KOPT-K1 (cell line): ENCODE results near the gene CAPRIN1.
A peak's percentile ranks its signal among the peaks of the same experiment; 100 is the strongest.

ENCODE experiments used
- H3K27ac ChIP-seq: fragments of 200-600 bp; sonication (generic); 2 replicates; pipeline ENCODE4 v1.5.1; 2016; ENCODE audit warnings: antibody characterized with exemption, mild to moderate bottlenecking, low read depth, low read length; ENCODE audit not compliant: poor library complexity, severe bottlenecking
- H3K36me3 ChIP-seq: fragments of 200-600 bp; sonication (generic); 2 replicates; pipeline ENCODE4 v1.5.1; 2017; ENCODE audit warnings: antibody characterized with exemption, mild to moderate bottlenecking, low read length, moderate library complexity; ENCODE audit not compliant: insufficient read depth
- H3K9me3 ChIP-seq: fragments of 200-600 bp; sonication (generic); 2 replicates; pipeline ENCODE4 v1.5.1; 2017; ENCODE audit warnings: antibody characterized with exemption, low read length, mild to moderate bottlenecking; ENCODE audit not compliant: insufficient read depth, poor library complexity, severe bottlenecking

CAPRIN1 gene

GRCh38 chr11:34098813-34099212 is 47.3 kb downstream of the CAPRIN1 start:
- Histone ChIP-seq H3K27ac (no peak overlapping the region), H3K36me3 (peaks cover 92% of the 10 kb centered on the region), H3K9me3 (no peaks in the 10 kb centered on the region)

GRCh38 chr11:34104680-34105078 is 53.1 kb downstream of the CAPRIN1 start:
- Histone ChIP-seq H3K9me3 (no peaks in the 10 kb centered on the region), H3K36me3 (peaks cover 58% of the 10 kb centered on the region), H3K27ac (peak overlapping the region; percentile 86)

GRCh38 chr11:34105079-34105956 is 53.8 kb downstream of the CAPRIN1 start, which contains the start of gene NAT10:
TSS of gene NAT10 (plus strand) at chr11:34105629. CDS start at chr11:34108226, 2,597 bp downstream.
- Histone ChIP-seq H3K9me3 (no peaks in the 10 kb centered on the region), H3K36me3 (peaks cover 58% of the 10 kb centered on the region), H3K27ac (peak within 1 kb of the TSS; percentile 86)

GRCh38 chr11:34105957-34106504 is 54.5 kb downstream of the CAPRIN1 start:
- Histone ChIP-seq H3K27ac (peak overlapping the region; percentile 86), H3K9me3 (no peaks in the 10 kb centered on the region), H3K36me3 (peaks cover 58% of the 10 kb centered on the region)

- Histone ChIP-seq H3K36me3 (peaks cover 93% of the 10 kb centered on the region), H3K9me3 (no peaks in the 10 kb centered on the region), H3K27ac (no peak overlapping the region)
Observed at GRCh38 chr11:34111722-34112270, 60.3 kb downstream of the CAPRIN1 start.

GRCh38 chr11:34114014-34114413 is 62.5 kb downstream of the CAPRIN1 start:
- peaks cover 97% of the 10 kb centered on the region for H3K36me3 ChIP-seq
- H3K27ac ChIP-seq, result no peak overlapping the region
- H3K9me3 ChIP-seq, result no peaks in the 10 kb centered on the region

GRCh38 chr11:34114471-34114870 is 62.9 kb downstream of the CAPRIN1 start:
- no peak overlapping the region for H3K27ac ChIP-seq
- peaks cover 97% of the 10 kb centered on the region for H3K36me3 ChIP-seq
- H3K9me3 ChIP-seq, result no peaks in the 10 kb centered on the region

GRCh38 chr11:34120651-34121050 is 69.1 kb downstream of the CAPRIN1 start:
- H3K9me3 ChIP-seq, result no peaks in the 10 kb centered on the region
- peaks cover 95% of the 10 kb centered on the region for H3K36me3 ChIP-seq
- no peak overlapping the region for H3K27ac ChIP-seq

- peaks cover 99% of the 10 kb centered on the region for H3K36me3 ChIP-seq
- no peaks in the 10 kb centered on the region for H3K9me3 ChIP-seq
- no peak overlapping the region for H3K27ac ChIP-seq
Observed at GRCh38 chr11:34124885-34125668, 73.5 kb downstream of the CAPRIN1 start.

GRCh38 chr11:34126959-34127848 is 75.7 kb downstream of the CAPRIN1 start:
- Histone ChIP-seq H3K9me3 (no peaks in the 10 kb centered on the region), H3K27ac (no peak overlapping the region), H3K36me3 (peaks cover 100% of the 10 kb centered on the region)

- no peaks in the 10 kb centered on the region for H3K9me3 ChIP-seq
- peaks cover 100% of the 10 kb centered on the region for H3K36me3 ChIP-seq
Observed at GRCh38 chr11:34128824-34129223, 77.3 kb downstream of the CAPRIN1 start.

GRCh38 chr11:34132261-34132965 is 80.9 kb downstream of the CAPRIN1 start:
- Histone ChIP-seq H3K27ac (no peak overlapping the region), H3K9me3 (no peaks in the 10 kb centered on the region), H3K36me3 (peaks cover 100% of the 10 kb centered on the region)

More at GRCh38 chr11:34128824-34129223, 77.3 kb downstream of the CAPRIN1 start:
- no peak overlapping the region for H3K27ac ChIP-seq

GRCh38 chr11:34134765-34135164 is 83.2 kb downstream of the CAPRIN1 start:
- no peaks in the 10 kb centered on the region for H3K9me3 ChIP-seq
- peaks cover 100% of the 10 kb centered on the region for H3K36me3 ChIP-seq
- no peak overlapping the region for H3K27ac ChIP-seq

GRCh38 chr11:34135439-34135838 is 83.9 kb downstream of the CAPRIN1 start:
- Histone ChIP-seq H3K27ac (no peak overlapping the region), H3K36me3 (peaks cover 98% of the 10 kb centered on the region), H3K9me3 (no peaks in the 10 kb centered on the region)
